ENCODE measurements around the gene ZNF426.
A peak's percentile ranks its signal among the peaks of the same experiment; 100 is the strongest.
"Not testable (repeated sequence)": the region's sequence is repeated elsewhere in the genome, so short reads cannot be mapped to it uniquely, and the experiment has no call there.

ZNF426 gene

GRCh38 chr19:9538183-9539058, at the start of gene ZNF426:
TSS of gene ZNF426 (minus strand) at chr19:9538645. CDS start at chr19:9536232, 2,413 bp downstream.
- DNase-seq: peak; percentile 84

- DNase-seq: peak; percentile 75
Observed at GRCh38 chr19:9586764-9587163, 48.3 kb upstream of the ZNF426 start.

- DNase-seq: peak; percentile 57
Observed at GRCh38 chr19:9584073-9584833, 45.8 kb upstream of the ZNF426 start, which contains the start of gene ZNF121. TSS of gene ZNF121 (minus strand) at chr19:9584504. CDS start at chr19:9568097, 16,407 bp downstream.

- DNase-seq: not testable (repeated sequence)
Observed at GRCh38 chr19:9582081-9582725, 43.8 kb upstream of the ZNF426 start.

- DNase-seq: no peak
Observed at GRCh38 chr19:9580728-9581127, 42.3 kb upstream of the ZNF426 start.

GRCh38 chr19:9570255-9570654, 31.8 kb upstream of the ZNF426 start:
- DNase-seq: no peak

- DNase-seq: no peak
Observed at GRCh38 chr19:9566729-9567128, 28.3 kb upstream of the ZNF426 start.

- no peak for DNase-seq
Observed at GRCh38 chr19:9565900-9566705, 27.7 kb upstream of the ZNF426 start.

GRCh38 chr19:9552536-9553274, 14.3 kb upstream of the ZNF426 start:
- no peak for DNase-seq

GRCh38 chr19:9547870-9548269, 9.4 kb upstream of the ZNF426 start:
- no peak for DNase-seq

GRCh38 chr19:9541281-9541680, 2.8 kb upstream of the ZNF426 start:
- not testable (repeated sequence) for DNase-seq

GRCh38 chr19:9539921-9540320, 1.5 kb upstream of the ZNF426 start:
- not testable (repeated sequence) for DNase-seq

- DNase-seq: not testable (repeated sequence)
Observed at GRCh38 chr19:9539201-9539600, 756 bp upstream of the ZNF426 start.

- no peak for DNase-seq
Observed at GRCh38 chr19:9535934-9536333, 2.5 kb downstream of the ZNF426 start.

GRCh38 chr19:9531933-9532332, 6.5 kb downstream of the ZNF426 start:
- no peak for DNase-seq

- DNase-seq: no peak
Observed at GRCh38 chr19:9528757-9529336, 9.6 kb downstream of the ZNF426 start.

- DNase-seq: no peak
Observed at GRCh38 chr19:9523885-9524474, 14.5 kb downstream of the ZNF426 start.

GRCh38 chr19:9507285-9507684, 31.2 kb downstream of the ZNF426 start:
- no peak for DNase-seq

GRCh38 chr19:9500796-9501195, 37.6 kb downstream of the ZNF426 start:
- DNase-seq: no peak

GRCh38 chr19:9498183-9498902, 40.1 kb downstream of the ZNF426 start, which contains the start of gene ZNF560:
TSS of gene ZNF560 (minus strand) at chr19:9498616. CDS start at chr19:9475313, 23,303 bp downstream.
- DNase-seq: no peak
